ENCODE results near the gene GATA2.

The GATA2 gene

GRCh38 chr3:128429751-128430150 is 63.2 kb downstream of the GATA2 start:
- no peak for ATAC-seq

More at GRCh38 chr3:128429751-128430150, 63.2 kb downstream of the GATA2 start:
- TF ChIP-seq CSDC2 (CRISPR knock-in tag; IDR thresholded peaks at IDR 0.05), result no peak
- no peak for TF ChIP-seq PATZ1 (CRISPR knock-in tag; IDR thresholded peaks at IDR 0.05; ENCODE audit: borderline replicate concordance)
- no peak for TF ChIP-seq ESRRG (CRISPR knock-in tag; IDR thresholded peaks at IDR 0.05)
- TF ChIP-seq GLIS3 (CRISPR knock-in tag; IDR thresholded peaks at IDR 0.05), result no peak
- TF ChIP-seq ZNF565 (CRISPR knock-in tag; conservative IDR thresholded peaks at IDR 0.05; ENCODE audit: low read depth), result no peak
- TF ChIP-seq ZC3H10 (CRISPR knock-in tag; IDR thresholded peaks at IDR 0.05), result no peak
- no peak for TF ChIP-seq RARB (CRISPR knock-in tag; IDR thresholded peaks at IDR 0.05)
- no peak for TF ChIP-seq ZFP30 (CRISPR knock-in tag; IDR thresholded peaks at IDR 0.05)
- TF ChIP-seq OSR1 (CRISPR knock-in tag; IDR thresholded peaks at IDR 0.05), result no peak
- TF ChIP-seq SNAI2 (CRISPR knock-in tag; IDR thresholded peaks at IDR 0.05), result no peak

All from SK-N-SH treated with all-trans-retinoic acid at 6 μM for 48 hours (cell line).